IMR-90 (cell line): Measurements from ENCODE around the gene C22orf31. TPM values are rescaled to one million over a fixed set of nuclear protein-coding genes. Genes with fewer than 3 reads are reported as not detected.

Source experiments
- ATAC-seq: fragments of 200-7000 bp; cut with Tn5 transposase; 2 replicates; pipeline ENCODE4 v1.9.1; 2020; ENCODE audit warnings: low read depth, mild to moderate bottlenecking, moderate library complexity
- BruUV-seq: library from RNA; stranded (reverse); fragments of 400-500 nt; replicated peaks from 2 replicates; lab custom pipeline; 2021; lab: Mats Ljungman, UMichigan
- CTCF ChIA-PET: fragments of 300-600 bp; formaldehyde crosslinking; extraction: SDS; loops from one replicate; lab custom pipeline; 2021; ENCODE audit warnings: antibody characterized with exemption; lab: Yijun Ruan, JAX
- POLR2A ChIA-PET: fragments of 300-600 bp; sonication (Branson Sonifier 250); formaldehyde crosslinking; loops from one replicate; lab custom pipeline; 2022; ENCODE audit warnings: antibody characterized with exemption; ENCODE audit not compliant: unreplicated experiment; lab: Charles Lee
- DNase-seq: peaks from one replicate; pipeline ENCODE4 v3.0.0; 2013
- H2AFZ ChIP-seq: replicated peaks from 2 replicates; pipeline ENCODE3; 2013; ENCODE audit warnings: low read length, mild to moderate bottlenecking; ENCODE audit not compliant: poor library complexity
- H2AK5ac ChIP-seq: 2 replicates; pipeline ENCODE4 v1.6.1; 2013; ENCODE audit warnings: low read depth, low read length, inconsistent platforms
- H2AK9ac ChIP-seq: replicated peaks from 2 replicates; pipeline ENCODE3; 2013; ENCODE audit warnings: mild to moderate bottlenecking, low read depth, low read length, moderate library complexity; ENCODE audit not compliant: poor library complexity
- H2BK120ac ChIP-seq: 2 replicates; pipeline ENCODE4 v1.6.1; 2013; ENCODE audit warnings: low read depth, low read length, inconsistent platforms
- H2BK15ac ChIP-seq: 3 replicates; pipeline ENCODE4 v1.6.1; 2013; ENCODE audit warnings: low read depth, low read length, inconsistent platforms
- H2BK20ac ChIP-seq: 2 replicates; pipeline ENCODE4 v1.6.1; 2013; ENCODE audit warnings: low read depth, mild to moderate bottlenecking, inconsistent platforms, low read length, moderate library complexity
- H2BK5ac ChIP-seq: 2 replicates; pipeline ENCODE4 v1.6.1; 2013; ENCODE audit warnings: mild to moderate bottlenecking, low read depth, low read length, inconsistent platforms; ENCODE audit not compliant: poor library complexity, severe bottlenecking
- H3K14ac ChIP-seq: replicated peaks from 2 replicates; pipeline ENCODE4 v1.6.1; 2013; ENCODE audit warnings: low read depth, low read length, inconsistent platforms
- H3K18ac ChIP-seq: 2 replicates; pipeline ENCODE4 v1.6.1; 2013; ENCODE audit warnings: low read depth, low read length, control low read depth
- H3K23ac ChIP-seq: 2 replicates; pipeline ENCODE4 v1.6.1; 2013; ENCODE audit warnings: low read depth, low read length, inconsistent platforms
- H3K27ac ChIP-seq: 2 replicates; pipeline ENCODE4 v1.5.1; 2013; ENCODE audit warnings: mild to moderate bottlenecking, control low read depth, low read length; ENCODE audit not compliant: insufficient read depth
- H3K27me3 ChIP-seq: 2 replicates; pipeline ENCODE4 v1.6.1; 2013; ENCODE audit warnings: low read length; ENCODE audit not compliant: control insufficient read depth, insufficient read depth
- H3K36me3 ChIP-seq: 2 replicates; pipeline ENCODE4 v1.6.1; 2013; ENCODE audit warnings: low read length, mixed read lengths; ENCODE audit not compliant: control insufficient read depth, insufficient read depth
- H3K4ac ChIP-seq: 2 replicates; pipeline ENCODE4 v1.6.1; 2013; ENCODE audit warnings: low read depth, low read length, inconsistent platforms
- H3K4me1 ChIP-seq: 2 replicates; pipeline ENCODE4 v1.6.1; 2013; ENCODE audit warnings: low read length, mixed read lengths; ENCODE audit not compliant: control insufficient read depth, insufficient read depth
- H3K4me2 ChIP-seq: 2 replicates; pipeline ENCODE4 v1.6.1; 2013; ENCODE audit warnings: low read depth, mild to moderate bottlenecking, control low read depth, low read length, moderate library complexity
- H3K4me3 ChIP-seq: 2 replicates; pipeline ENCODE4 v1.5.1; 2013; ENCODE audit warnings: low read depth, mild to moderate bottlenecking, control low read depth, low read length, moderate library complexity; ENCODE audit not compliant: insufficient read depth
- H3K56ac ChIP-seq: 2 replicates; pipeline ENCODE4 v1.6.1; 2013; ENCODE audit warnings: low read length, inconsistent platforms; ENCODE audit not compliant: insufficient read depth; ENCODE audit errors: extremely low read depth
- H3K79me1 ChIP-seq, 2 experiments: 2 replicates each; pipeline ENCODE4 v1.6.1; 2013; ENCODE audit warnings: low read length in 2 of 2, inconsistent platforms in 1 of 2, low read depth in 1 of 2
- H3K9ac ChIP-seq: 2 replicates; pipeline ENCODE4 v1.6.1; 2013; ENCODE audit warnings: low read depth, low read length, control low read depth
- H3K9me1 ChIP-seq: 2 replicates; pipeline ENCODE4 v1.6.1; 2013; ENCODE audit warnings: low read length, inconsistent platforms; ENCODE audit not compliant: insufficient read depth
- H3K9me3 ChIP-seq: 2 replicates; pipeline ENCODE4 v1.6.1; 2013; ENCODE audit warnings: low read length; ENCODE audit not compliant: control insufficient read depth, insufficient read depth
- H4K20me1 ChIP-seq: 2 replicates; pipeline ENCODE4 v1.6.1; 2013; ENCODE audit warnings: low read length, inconsistent platforms; ENCODE audit not compliant: insufficient read depth
- H4K5ac ChIP-seq: 2 replicates; pipeline ENCODE4 v1.6.1; 2013; ENCODE audit warnings: mild to moderate bottlenecking, low read depth, low read length, control low read depth
- H4K8ac ChIP-seq, 2 experiments: 2 replicates each; pipeline ENCODE4 v1.6.1; 2013; ENCODE audit warnings: low read depth in 2 of 2, low read length in 2 of 2, control low read depth in 1 of 2, inconsistent platforms in 1 of 2
- H4K91ac ChIP-seq: 2 replicates; pipeline ENCODE4 v1.6.1; 2013; ENCODE audit warnings: low read depth, low read length, inconsistent platforms; ENCODE audit not compliant: insufficient read depth
- BHLHE40 ChIP-seq: fragments of 150-350 bp; IDR thresholded peaks from 2 replicates; pipeline ENCODE4 v1.6.1; 2016; ENCODE audit warnings: mild to moderate bottlenecking, low read depth, low read length
- CEBPB ChIP-seq: IDR thresholded peaks from 2 replicates; pipeline ENCODE4 v1.6.1; 2012; ENCODE audit warnings: low read depth, low read length, improper control_type of control experiment
- CHD1 ChIP-seq: IDR thresholded peaks from 2 replicates; pipeline ENCODE4 v1.6.1; 2012; ENCODE audit warnings: low read depth, low read length, improper control_type of control experiment
- CTCF ChIP-seq: conservative IDR thresholded peaks from 2 replicates; pipeline ENCODE4 v1.5.1; 2012; ENCODE audit warnings: mild to moderate bottlenecking, low read depth, low read length, improper control_type of control experiment
- ELK1 ChIP-seq: fragments of 150-350 bp; IDR thresholded peaks from 2 replicates; pipeline ENCODE4 v1.6.1; 2016; ENCODE audit warnings: low read depth, mild to moderate bottlenecking, low read length, moderate library complexity, borderline replicate concordance
- FOS ChIP-seq: fragments of 150-350 bp; IDR thresholded peaks from 2 replicates; pipeline ENCODE4 v1.6.1; 2016; ENCODE audit warnings: low read depth, low read length
- MAZ ChIP-seq: IDR thresholded peaks from 2 replicates; pipeline ENCODE4 v1.6.1; 2012; ENCODE audit warnings: low read depth, mild to moderate bottlenecking, low read length, improper control_type of control experiment, moderate library complexity, borderline replicate concordance
- MXI1 ChIP-seq: IDR thresholded peaks from 2 replicates; pipeline ENCODE4 v1.6.1; 2012; ENCODE audit warnings: low read depth, mild to moderate bottlenecking, low read length, moderate library complexity, borderline replicate concordance
- NFE2L2 ChIP-seq: fragments of 150-350 bp; IDR thresholded peaks from 2 replicates; pipeline ENCODE4 v1.6.1; 2016; ENCODE audit warnings: low read depth, mild to moderate bottlenecking, low read length
- POLR2A ChIP-seq: IDR thresholded peaks from 2 replicates; pipeline ENCODE4 v1.6.1; 2012; ENCODE audit warnings: mild to moderate bottlenecking, low read depth, low read length
- RAD21 ChIP-seq: IDR thresholded peaks from 2 replicates; pipeline ENCODE4 v1.6.1; 2012; ENCODE audit warnings: low read length, improper control_type of control experiment
- RCOR1 ChIP-seq: IDR thresholded peaks from 2 replicates; pipeline ENCODE4 v1.6.1; 2012; ENCODE audit warnings: mild to moderate bottlenecking, low read length, improper control_type of control experiment; ENCODE audit not compliant: insufficient replicate concordance
- RFX5 ChIP-seq: IDR thresholded peaks from 2 replicates; pipeline ENCODE4 v1.8.0; 2012; ENCODE audit warnings: low read depth, mild to moderate bottlenecking, low read length, moderate library complexity
- SMC3 ChIP-seq: fragments of 150-350 bp; IDR thresholded peaks from 2 replicates; pipeline ENCODE4 v1.6.1; 2016; ENCODE audit warnings: low read depth, mild to moderate bottlenecking, antibody characterized with exemption, low read length, moderate library complexity
- WGBS, 2 experiments: methylation state at CpG; one replicate each; pipeline versions ENCODE4 v1.1.5 to v1.1.7; 2013; ENCODE audit warnings: missing lambda C conversion rate in 2 of 2; ENCODE audit not compliant: insufficient read length in 1 of 2; ENCODE audit errors: extremely low coverage in 2 of 2; 5-methylcytosine and 5-hydroxymethylcytosine counted together
- dilution Hi-C: fragments of 300-500 bp; cut with HindIII; formaldehyde crosslinking; loops from one replicate; pipeline ENCODE4 v1.14.3; 2018; ENCODE audit warnings: low sequenced_read_pairs; ENCODE audit not compliant: unreplicated experiment
- in situ Hi-C: fragments of 300-500 bp; cut with MboI; formaldehyde crosslinking; loops from 3 replicates; pipeline ENCODE4 v1.14.3; 2019; ENCODE audit warnings: low sequenced_read_pairs, inconsistent platforms, mixed read lengths
- intact Hi-C: fragments of 100-400 bp; cut with micrococcal nuclease; formaldehyde crosslinking; loops from 2 replicates; pipeline ENCODE4 v1.10.0; 2022
- polyA plus RNA-seq, 3 experiments: library from polyadenylated mRNA; depleted of rRNA; stranded (reverse); fragments of >200 nt; gene quantifications; 2 replicates each; pipeline ENCODE4 v1.2.3, GENCODE V29; 2012; ENCODE audit warnings: low replicate concordance in 1 of 3
- total RNA-seq: library from RNA; depleted of rRNA; stranded (reverse); fragments of >200 nt; gene quantifications from 2 replicates; pipeline ENCODE4 v1.2.3, GENCODE V29; 2012

Gene C22orf31
- total and polyA plus RNA-seq, 2 of the 4 experiments (the other 2 are of a cell fraction): not detected

- Histone ChIP-seq H3K4me2 (no peak overlapping the region), H3K23ac (no peak overlapping the region), H2BK20ac (no peak overlapping the region), H3K36me3 (peaks cover 4% of the 10 kb centered on the region; the same call in 1 of the 2 replicates), H3K9me3 (no peaks in the 10 kb centered on the region), H3K27me3 (no peaks in the 10 kb centered on the region), H2BK120ac (no peak overlapping the region), H3K4me1 (peaks cover 2% of the 10 kb centered on the region; the same call in 1 of the 2 replicates), H3K9ac (no peak overlapping the region), H4K8ac (no peak overlapping the region), H3K18ac (no peak overlapping the region), H3K9me1 (no peaks in the 10 kb centered on the region), H4K5ac (no peak overlapping the region), H2AK9ac (no peak overlapping the region), H3K27ac (no peak overlapping the region), H3K79me1 (no peaks in the 10 kb centered on the region), H3K4me3 (no peak overlapping the region), H2BK15ac (no peak overlapping the region), H2BK5ac (no peak overlapping the region), H3K56ac (no peak overlapping the region), H3K4ac (no peak overlapping the region), H3K14ac (no peak overlapping the region), H4K91ac (no peak overlapping the region), H2AK5ac (no peak overlapping the region), H2AFZ (no peak overlapping the region), H4K20me1 (no peaks in the 10 kb centered on the region)
- in situ Hi-C loops (no loop called here), dilution Hi-C loops (no loop called here), intact Hi-C loops (no loop called here)
- BruUV-seq: no TSS peak
- ATAC-seq: no peak
- ChIA-PET CTCF (no interaction called here), POLR2A (no interaction called here)
- DNase-seq: no peak
- WGBS, 2 experiments: no CpG with 5 or more reads among the region's 2 CpGs
- TF ChIP-seq CTCF (no peak), RFX5 (no peak), SMC3 (no peak), RCOR1 (no peak), MXI1 (no peak), CEBPB (no peak), BHLHE40 (no peak), MAZ (no peak), ELK1 (no peak), CHD1 (no peak), NFE2L2 (no peak), POLR2A (no peak), FOS (no peak), RAD21 (no peak)
Observed at GRCh38 chr22:29102300-29102699, 40.7 kb upstream of the C22orf31 start.
